Measurements from ENCODE around the gene ABCD1. TPM values are rescaled to one million over a fixed set of nuclear protein-coding genes. Genes with fewer than 3 reads are reported as not detected.

The ABCD1 gene
- total RNA-seq, 1 experiment from 2014 or later, result 44.4 TPM

GRCh38 chrX:153784325-153784967 is 59.8 kb downstream of the ABCD1 start:
- intact Hi-C loops (cut with micrococcal nuclease), result no loop called here
- Histone ChIP-seq H3K27ac (ENCODE audit: low read length) (no peak overlapping the region), H2AFZ (ENCODE audit: low read length) (no peak overlapping the region), H3K27me3 (ENCODE audit: low read length) (no peaks in the 10 kb centered on the region), H3K4me3 (ENCODE audit: low read length) (no peak overlapping the region), H3F3A (ENCODE audit: low read length, unreplicated experiment) (no peaks in the 10 kb centered on the region), H3K36me3 (ENCODE audit: low read depth, low read length) (no peaks in the 10 kb centered on the region), H3K4me1 (ENCODE audit: insufficient read depth, low read length) (no peaks in the 10 kb centered on the region), H4K20me1 (ENCODE audit: low read length) (no peaks in the 10 kb centered on the region; the same call in 1 of the 2 replicates), H3K79me2 (ENCODE audit: low read length) (no peaks in the 10 kb centered on the region), H3K9me3 (ENCODE audit: low read length) (no peaks in the 10 kb centered on the region), H3K9ac (ENCODE audit: low read length) (no peak overlapping the region), H3K4me2 (ENCODE audit: low read length) (no peak overlapping the region), H3K9me2 (replicated peaks; ENCODE audit: low read length) (no peaks in the 10 kb centered on the region)
- ATAC-seq (no peak), DNase-seq (no peak)
- ChIA-PET POLR2A (ENCODE audit: unreplicated experiment) (no interaction called here), CTCF (no interaction called here)
- TF ChIP-seq EZH2phosphoT487 (IDR thresholded peaks at IDR 0.05; ENCODE audit: borderline replicate concordance, low read length), result no peak
- no peak for TF ChIP-seq CTCF (conservative IDR thresholded peaks at IDR 0.05; ENCODE audit: low read depth, low read length)
- TF ChIP-seq EZH2 (IDR thresholded peaks at IDR 0.05; ENCODE audit: low read length, unreplicated experiment), result no peak
- BruUV-seq (replicated peaks), result no TSS peak

DNA sequence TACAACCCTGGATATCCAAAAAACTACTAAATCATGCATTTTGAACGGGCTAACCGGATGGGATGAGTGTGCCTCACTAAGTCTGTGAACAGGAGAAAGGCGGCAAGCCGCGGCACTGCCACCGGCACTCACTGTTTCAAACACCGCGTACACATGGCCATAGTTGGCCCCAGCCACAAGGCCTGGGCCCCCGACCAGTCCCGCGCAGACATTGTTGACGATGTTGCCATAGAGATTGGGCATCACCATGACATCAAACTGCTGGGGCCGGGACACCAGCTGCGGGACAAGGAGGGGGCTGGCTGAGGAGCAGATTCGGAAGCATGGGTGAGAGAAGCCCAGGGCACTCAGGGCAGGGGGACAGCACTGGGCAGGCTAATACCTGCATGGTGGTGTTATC is 62.0 kb downstream of the ABCD1 start:
- Histone ChIP-seq H3K4me2 (ENCODE audit: low read length) (no peak overlapping the region), H3K9me3 (ENCODE audit: low read length) (no peaks in the 10 kb centered on the region), H3K4me1 (ENCODE audit: insufficient read depth, low read length) (no peaks in the 10 kb centered on the region), H3K27ac (ENCODE audit: low read length) (no peak overlapping the region), H3K36me3 (ENCODE audit: low read depth, low read length) (no peaks in the 10 kb centered on the region), H3K9me2 (replicated peaks; ENCODE audit: low read length) (no peaks in the 10 kb centered on the region), H3K79me2 (ENCODE audit: low read length) (peaks cover 15% of the 10 kb centered on the region), H3F3A (ENCODE audit: low read length, unreplicated experiment) (no peaks in the 10 kb centered on the region), H3K27me3 (ENCODE audit: low read length) (no peaks in the 10 kb centered on the region), H3K4me3 (ENCODE audit: low read length) (no peak overlapping the region), H2AFZ (ENCODE audit: low read length) (no peak overlapping the region), H3K9ac (ENCODE audit: low read length) (no peak overlapping the region), H4K20me1 (ENCODE audit: low read length) (no peaks in the 10 kb centered on the region; the same call in 1 of the 2 replicates)
- TF ChIP-seq EZH2 (IDR thresholded peaks at IDR 0.05; ENCODE audit: low read length, unreplicated experiment) (no peak), CTCF (conservative IDR thresholded peaks at IDR 0.05; ENCODE audit: low read depth, low read length) (no peak), EZH2phosphoT487 (IDR thresholded peaks at IDR 0.05; ENCODE audit: borderline replicate concordance, low read length) (no peak)
- intact Hi-C loops (cut with micrococcal nuclease), result no loop called here
- POLR2A ChIA-PET (ENCODE audit: unreplicated experiment), result no interaction called here
- no peak for ATAC-seq
- CTCF ChIA-PET, result no interaction called here
- no peak for DNase-seq
- no TSS peak for BruUV-seq (replicated peaks)

DNA sequence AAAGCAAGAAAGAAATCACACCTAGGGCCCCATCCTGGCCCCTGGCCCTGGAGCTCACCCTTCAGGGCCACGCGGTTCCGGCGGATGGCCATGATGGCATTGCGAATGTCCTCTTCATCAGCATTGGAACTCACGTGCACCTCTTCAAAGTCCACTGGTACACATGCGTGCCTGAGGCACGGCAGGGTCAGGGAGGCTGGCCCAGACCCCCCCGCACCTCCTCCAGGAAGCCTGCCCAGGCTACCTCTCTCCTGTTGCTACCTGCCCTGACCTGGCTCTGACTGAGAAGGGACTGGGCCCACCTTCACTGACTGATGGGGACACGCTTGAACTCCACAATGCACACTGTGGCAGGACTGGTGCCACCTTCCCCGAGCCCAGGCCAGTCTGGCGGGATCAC is 65.0 kb downstream of the ABCD1 start:
- H3K27ac ChIP-seq (ENCODE audit: low read length), result no peak overlapping the region
- peaks cover 10% of the 10 kb centered on the region; the same call in 1 of the 2 replicates for H3K4me1 ChIP-seq (ENCODE audit: insufficient read depth, low read length)
- peaks cover 39% of the 10 kb centered on the region for H3K79me2 ChIP-seq (ENCODE audit: low read length)
- intact Hi-C loops (cut with micrococcal nuclease), result no loop called here
- ATAC-seq (no peak), DNase-seq (no peak)
- no peaks in the 10 kb centered on the region for H3K9me3 ChIP-seq (ENCODE audit: low read length)
- H3K4me2 ChIP-seq (ENCODE audit: low read length), result no peak overlapping the region
- H3K4me3 ChIP-seq (ENCODE audit: low read length), result no peak overlapping the region
- H3K9me2 ChIP-seq (replicated peaks; ENCODE audit: low read length), result no peaks in the 10 kb centered on the region
- H3K27me3 ChIP-seq (ENCODE audit: low read length), result no peaks in the 10 kb centered on the region
- ChIA-PET CTCF (no interaction called here), POLR2A (ENCODE audit: unreplicated experiment) (no interaction called here)
- no peaks in the 10 kb centered on the region; the same call in 1 of the 2 replicates for H4K20me1 ChIP-seq (ENCODE audit: low read length)
- BruUV-seq (replicated peaks), result no TSS peak
- no peaks in the 10 kb centered on the region for H3K36me3 ChIP-seq (ENCODE audit: low read depth, low read length)
- no peak overlapping the region for H3K9ac ChIP-seq (ENCODE audit: low read length)
- H2AFZ ChIP-seq (ENCODE audit: low read length), result no peak overlapping the region
- no peaks in the 10 kb centered on the region for H3F3A ChIP-seq (ENCODE audit: low read length, unreplicated experiment)
- TF ChIP-seq EZH2 (IDR thresholded peaks at IDR 0.05; ENCODE audit: low read length, unreplicated experiment), result no peak
- no peak for TF ChIP-seq EZH2phosphoT487 (IDR thresholded peaks at IDR 0.05; ENCODE audit: borderline replicate concordance, low read length)
- no peak for TF ChIP-seq CTCF (conservative IDR thresholded peaks at IDR 0.05; ENCODE audit: low read depth, low read length)
